GM18870 (cell line): ENCODE measurements around the gene SLC7A14.

Source experiments
- ATAC-seq: cut with Tn5 transposase; IDR thresholded peaks from one replicate; pipeline ENCODE4 v1.9.1; 2021; ENCODE audit warnings: moderate library complexity; ENCODE audit not compliant: unreplicated experiment

SLC7A14 gene

DNA sequence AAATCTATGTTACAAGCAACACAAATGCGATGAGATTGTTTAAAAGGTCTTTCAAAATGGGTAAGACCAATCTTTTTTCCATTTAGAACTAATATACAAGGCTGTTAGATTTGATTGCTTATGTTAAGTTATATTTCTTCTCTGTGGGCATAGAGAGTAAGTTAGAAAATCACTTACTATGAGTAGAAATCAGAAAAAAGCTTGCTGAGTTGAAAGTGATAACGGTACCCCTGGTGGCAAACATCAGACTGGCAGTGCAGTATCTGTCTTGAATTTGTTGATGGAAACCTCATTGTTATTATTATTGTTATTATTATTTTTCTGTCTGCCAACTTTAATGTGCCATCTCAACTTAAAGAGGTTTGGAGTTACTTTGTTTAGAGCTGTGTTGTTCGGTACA, 154.8 kb downstream of the SLC7A14 start:
- ATAC-seq, result no peak

DNA sequence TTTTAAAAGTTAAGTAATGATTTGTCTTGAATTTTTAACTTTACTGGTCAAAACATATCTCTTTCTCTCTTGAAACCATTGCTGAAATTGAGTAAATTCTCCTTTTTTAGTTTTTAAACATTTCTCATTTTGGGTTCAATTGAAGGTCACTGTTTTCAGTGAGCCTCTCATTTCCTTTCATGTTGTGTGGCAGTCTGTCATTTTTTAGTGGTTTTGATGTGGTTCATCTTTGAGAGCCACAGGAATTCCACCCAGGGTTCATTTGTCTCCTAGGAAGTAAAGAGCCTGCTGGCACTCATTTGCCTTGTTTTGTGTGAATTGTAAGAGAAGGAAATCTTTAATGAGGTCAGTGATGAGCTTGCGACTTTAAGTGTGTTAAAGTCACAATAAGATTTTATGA, 156.8 kb downstream of the SLC7A14 start:
- peak; percentile 61 for ATAC-seq

DNA sequence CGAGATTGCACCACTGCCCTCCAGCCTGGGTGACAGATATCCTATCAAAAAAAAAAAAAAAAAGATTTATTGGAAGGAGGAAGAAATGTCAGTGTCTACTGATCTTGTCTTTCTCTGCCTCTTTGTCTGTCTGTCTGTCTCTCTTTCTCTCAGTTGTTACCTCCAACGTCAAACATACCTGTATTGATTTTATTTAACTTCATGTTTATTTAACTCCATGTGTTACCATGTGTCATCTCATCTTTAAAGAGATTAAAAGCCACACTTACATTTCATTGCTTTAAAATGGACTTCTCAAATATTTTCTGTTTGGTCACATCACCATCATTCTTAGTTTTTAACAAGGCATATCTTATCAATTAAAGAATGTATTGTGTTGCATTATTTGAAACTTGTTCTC, 157.8 kb downstream of the SLC7A14 start:
- no peak for ATAC-seq

DNA sequence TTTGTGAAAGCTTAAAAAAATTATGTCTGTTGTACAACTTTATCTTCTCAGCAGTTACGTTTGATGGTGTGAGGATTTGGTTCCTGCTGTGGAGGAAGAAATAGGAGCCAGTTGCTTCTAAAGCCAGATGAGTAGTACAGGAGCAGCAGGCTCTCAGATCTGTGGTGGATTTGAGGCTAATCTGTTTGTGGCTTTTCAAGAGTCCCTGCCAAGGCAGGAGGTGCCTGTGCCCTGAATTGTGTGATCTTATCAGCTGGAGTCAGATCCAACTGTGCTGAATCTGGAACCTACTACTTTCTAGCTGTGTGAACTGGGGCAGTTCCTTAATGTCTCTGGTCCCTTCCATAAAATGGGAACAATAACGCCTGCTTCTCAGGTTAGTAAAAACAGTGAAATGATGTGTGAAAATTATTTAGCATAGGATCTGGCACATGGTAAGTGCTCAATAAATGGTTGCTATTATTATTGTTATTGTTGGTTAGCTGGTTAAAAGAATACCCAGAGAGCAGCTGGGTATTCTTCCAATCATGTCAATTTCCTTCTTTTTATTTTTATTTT, 159.6 kb downstream of the SLC7A14 start:
- no peak for ATAC-seq

DNA sequence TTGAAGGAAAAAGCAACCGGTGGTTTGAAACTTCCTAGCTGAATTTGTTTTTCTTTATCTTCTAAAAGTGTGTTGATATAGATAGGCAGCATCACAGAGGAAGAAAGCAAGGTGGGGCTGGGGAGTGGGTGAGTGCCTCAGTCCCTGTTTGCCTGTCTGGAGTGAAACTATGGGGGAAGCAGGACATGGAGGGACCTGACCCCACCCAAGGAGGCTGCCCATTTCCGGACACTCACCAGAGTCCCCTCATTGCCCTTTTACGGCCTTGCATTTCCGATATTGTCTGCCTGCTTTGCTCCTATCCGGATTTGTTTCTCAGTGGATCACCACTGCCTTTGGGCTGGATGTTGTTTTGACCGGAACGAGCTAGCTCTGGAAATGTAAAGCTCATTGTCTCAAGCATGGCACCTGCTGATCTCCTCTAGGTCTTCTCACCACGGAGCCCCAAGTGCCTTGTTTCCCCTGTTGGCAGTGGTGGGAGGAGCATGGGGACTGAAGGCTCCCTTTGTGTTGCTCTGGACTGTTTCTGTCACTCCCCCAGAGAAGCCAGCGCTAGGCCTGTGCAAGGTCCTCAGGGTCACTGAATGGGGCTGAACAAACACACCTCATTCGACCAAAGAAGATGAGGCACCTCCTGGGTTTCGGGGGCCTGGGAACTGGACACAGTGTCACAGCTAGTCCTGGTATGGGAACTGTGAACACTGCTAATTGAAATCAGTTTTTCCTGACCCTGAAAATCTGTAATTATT, 160.2 kb downstream of the SLC7A14 start:
- no peak for ATAC-seq

DNA sequence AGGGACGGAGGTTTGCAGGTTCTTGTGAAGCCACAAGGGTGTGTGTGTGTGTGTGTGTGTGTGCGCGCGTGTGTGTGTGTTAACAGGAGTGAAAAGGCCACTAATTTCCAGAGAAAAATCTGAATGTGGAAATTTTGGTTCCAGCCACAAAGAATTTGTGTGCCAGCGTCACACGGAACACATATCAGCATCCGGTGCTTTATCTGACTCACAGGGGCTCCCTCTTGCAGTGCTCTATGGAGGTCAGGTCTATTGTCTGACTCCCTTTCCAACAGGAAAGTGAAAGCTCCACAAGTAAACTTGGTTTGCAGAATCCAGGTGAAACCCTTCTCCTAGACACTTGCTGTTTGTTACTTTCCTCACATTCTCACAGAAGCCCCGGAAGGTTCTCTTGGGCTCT, 161.0 kb downstream of the SLC7A14 start:
- no peak for ATAC-seq

DNA sequence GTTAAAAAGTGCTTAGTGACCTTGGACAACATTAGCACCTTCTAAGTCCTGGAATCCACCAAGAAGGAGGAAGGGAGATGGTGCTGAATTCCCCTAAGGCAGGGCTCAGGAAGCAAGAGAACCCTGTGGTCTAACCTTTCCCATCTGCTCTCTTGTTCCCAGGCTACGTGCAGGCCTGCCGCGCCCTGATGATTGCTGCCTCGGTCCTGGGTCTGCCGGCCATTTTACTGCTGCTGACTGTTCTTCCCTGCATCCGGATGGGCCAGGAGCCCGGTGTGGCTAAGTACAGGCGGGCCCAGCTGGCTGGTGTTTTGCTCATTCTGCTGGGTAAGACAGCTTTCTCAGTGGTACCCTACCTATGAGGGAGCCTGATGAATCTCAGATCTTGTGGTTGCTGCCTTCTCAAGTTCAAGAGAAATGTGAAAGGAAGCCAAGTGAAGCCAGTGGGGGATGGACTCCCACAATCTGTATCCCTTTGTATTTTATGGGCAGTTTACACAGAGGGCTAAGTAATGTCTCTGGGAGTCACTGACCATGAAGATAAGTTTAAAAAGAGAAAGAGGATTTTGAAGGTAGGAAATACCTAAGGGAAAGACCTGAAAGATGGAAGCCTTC, 162.8 kb downstream of the SLC7A14 start:
- no peak for ATAC-seq

DNA sequence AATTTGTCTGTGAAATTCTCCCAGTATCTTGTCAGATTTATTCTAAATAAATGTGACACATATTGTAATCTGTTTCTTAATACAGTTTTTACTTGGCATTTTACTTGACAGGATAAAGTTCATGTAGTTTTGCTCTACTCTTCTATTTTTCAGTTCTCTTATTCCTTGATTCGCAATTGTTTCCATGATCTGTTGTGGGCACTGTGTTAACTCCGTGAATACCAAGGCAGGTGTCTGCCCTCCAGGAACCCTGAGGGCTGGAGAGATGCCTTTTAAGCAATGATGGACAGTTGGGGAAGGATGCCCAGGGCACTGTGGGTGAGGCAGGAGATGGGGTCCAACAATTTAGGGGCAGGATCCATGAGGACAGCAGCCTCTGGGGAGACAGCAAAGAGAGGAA, 164.1 kb downstream of the SLC7A14 start:
- ATAC-seq, result no peak

DNA sequence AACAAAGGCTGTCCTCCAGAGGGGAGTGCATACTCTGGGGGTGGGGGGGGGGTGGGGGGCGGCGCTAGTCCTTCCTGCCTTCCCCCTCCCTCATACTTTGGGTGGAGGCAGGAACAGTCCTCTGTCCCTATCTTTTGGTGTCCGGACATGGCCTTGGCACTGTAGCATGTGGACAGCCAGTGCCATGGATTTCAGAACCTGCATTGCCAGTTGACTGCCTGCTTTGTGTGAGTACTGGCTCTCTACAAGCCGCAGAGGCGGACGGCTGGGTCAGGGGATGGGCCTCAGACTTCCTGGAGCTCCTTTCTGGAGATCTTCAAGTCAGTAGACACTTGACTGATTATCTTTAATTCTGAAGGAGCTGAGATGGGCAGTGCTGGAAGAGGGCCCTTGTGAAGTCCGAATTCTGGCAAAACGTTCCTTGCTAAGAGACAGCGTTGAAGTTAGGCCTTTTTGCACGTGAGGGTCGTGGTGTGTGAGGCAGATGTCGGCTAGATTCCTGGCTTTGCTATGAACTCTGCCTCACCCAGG, 164.7 kb downstream of the SLC7A14 start:
- no peak for ATAC-seq

DNA sequence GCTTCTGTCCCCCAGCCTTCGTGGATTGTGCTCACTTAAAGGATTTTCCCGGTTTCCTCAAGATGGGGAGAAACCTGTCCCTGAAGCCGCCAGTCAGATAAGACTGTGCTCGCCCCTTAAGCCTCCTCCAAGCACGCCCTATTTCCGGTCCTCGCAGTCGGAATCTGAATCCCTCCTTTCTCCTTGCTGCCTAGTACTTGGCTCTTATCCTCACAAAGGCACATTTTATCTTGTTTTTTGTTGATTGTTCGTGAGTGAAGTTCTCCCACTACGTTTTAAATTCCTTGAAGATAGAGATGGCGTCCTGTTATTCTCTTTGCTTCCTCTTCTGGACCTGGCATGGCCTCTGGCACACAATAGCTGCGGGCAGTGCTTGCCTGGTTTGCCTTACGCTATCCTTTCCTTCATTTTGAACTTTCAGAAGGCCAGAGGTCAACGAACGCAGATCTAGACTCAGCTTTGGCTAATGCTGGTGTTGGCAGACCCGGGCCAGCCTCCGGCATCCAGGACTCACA, 165.5 kb downstream of the SLC7A14 start:
- no peak for ATAC-seq

DNA sequence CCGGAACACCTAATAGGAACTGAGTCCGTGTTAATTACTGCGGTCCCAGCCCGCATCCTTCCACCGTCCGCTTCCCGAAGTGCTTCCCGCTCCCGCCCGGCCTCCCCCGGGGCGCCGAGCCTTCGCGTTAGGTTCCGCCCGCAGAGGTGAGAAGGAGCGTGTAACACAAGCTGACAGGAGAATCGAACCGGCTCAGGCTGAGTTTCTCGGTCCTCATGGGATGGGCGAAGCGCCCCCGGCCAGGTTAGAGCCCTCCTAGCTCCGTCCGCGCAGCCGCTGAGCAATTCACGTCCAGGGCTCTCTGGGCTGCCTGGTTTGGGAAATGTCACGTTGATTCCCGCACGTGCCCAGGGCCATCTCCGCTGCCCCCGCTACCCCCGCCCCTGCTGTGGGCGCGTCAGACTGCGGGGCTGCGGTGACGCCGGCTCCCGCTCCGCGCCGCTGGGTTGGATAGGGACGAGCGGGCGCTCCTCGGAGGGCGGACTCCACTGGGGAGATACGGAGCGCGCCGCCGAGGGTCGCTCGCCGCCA, 166.3 kb downstream of the SLC7A14 start:
- ATAC-seq, result no peak

DNA sequence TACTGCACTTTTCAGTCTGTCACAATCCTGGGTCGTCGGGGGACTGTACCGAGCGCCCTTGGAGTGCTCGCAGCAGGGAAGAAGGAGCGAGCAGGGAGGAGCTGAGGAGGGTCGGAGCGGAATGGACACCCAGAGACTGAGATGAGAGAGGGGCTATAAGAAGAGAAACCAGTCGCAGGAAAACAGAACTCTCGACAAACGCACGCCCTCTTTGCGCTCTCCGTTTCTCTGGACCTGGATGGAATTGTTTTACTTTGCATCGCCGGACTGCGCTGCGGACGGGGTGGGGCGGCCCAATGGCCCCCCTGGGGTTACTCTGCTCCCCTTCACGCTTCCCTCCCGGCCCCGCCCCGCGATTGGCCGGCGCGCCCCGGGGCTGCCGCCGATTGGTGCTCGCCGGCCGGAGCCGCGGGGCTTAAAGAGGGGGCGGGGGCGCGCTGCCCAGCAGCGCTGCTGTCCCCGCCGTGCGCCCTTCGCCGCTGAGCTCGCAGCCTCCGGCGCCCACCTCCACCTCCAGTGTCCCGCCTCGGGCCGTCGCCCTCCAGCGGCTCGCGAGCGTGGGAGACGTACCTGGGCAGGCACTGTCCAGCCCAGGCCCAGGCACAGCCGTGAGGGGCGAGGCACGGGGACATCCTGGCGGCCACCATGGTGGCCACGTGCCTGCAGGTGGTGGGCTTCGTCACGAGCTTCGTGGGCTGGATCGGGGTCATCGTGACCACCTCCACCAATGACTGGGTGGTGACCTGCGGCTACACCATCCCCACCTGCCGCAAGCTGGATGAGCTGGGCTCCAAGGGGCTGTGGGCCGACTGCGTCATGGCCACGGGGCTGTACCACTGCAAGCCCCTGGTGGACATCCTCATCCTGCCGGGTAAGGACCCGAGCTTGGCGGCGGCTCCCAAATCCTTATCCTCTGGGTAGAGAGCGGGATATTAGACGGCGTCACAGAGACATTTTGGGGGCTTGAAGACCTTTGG, 167.2 kb downstream of the SLC7A14 start, which contains the start of gene CLDN11:
Gene CLDN11, plus strand, starts transcription at position 447 of the 977 bp plus-strand sequence. Its CDS starts 199 bp downstream, at position 646.
- no peak for ATAC-seq

DNA sequence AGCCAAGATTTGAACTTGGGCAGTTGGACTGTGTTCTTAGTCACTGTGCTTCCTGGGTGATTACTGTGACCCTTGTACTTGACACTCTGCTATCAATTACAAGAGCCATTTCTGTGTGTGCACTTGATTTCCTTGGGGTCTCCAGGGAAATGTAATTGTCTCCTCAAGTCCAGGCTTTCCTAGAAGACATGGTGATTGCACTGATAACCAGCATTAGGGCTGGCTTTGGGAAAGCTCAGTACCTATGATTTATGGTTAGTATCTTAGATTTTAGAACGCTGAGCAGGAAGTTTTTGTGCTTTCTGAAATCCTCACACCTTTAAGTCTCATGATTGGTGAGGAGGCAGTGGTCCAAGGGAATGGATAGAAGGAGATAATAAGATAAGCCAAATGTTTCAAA, 168.8 kb downstream of the SLC7A14 start:
- no peak for ATAC-seq

DNA sequence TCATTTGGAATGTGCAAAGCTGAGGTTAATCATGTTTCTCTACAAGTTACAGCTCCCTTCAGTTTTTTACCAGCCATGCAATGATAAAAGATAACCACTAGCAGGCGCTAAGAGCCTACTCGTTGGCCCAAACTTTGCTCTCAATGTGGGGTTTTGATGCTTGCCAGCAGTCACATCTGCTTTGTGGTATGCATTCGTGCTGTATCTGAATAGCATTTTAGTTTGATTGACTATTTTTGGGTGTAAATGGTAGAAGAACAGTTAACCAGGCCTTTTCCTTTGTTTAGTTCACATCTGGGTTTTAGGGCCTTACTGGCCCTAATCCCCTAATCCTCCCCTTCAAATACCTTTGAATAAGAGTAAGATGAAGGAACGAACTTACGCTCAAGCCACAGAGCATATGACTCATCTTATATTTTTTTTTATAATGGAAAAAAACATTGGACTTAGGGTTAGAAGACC, 171.6 kb downstream of the SLC7A14 start:
- ATAC-seq, result peak; percentile 45

DNA sequence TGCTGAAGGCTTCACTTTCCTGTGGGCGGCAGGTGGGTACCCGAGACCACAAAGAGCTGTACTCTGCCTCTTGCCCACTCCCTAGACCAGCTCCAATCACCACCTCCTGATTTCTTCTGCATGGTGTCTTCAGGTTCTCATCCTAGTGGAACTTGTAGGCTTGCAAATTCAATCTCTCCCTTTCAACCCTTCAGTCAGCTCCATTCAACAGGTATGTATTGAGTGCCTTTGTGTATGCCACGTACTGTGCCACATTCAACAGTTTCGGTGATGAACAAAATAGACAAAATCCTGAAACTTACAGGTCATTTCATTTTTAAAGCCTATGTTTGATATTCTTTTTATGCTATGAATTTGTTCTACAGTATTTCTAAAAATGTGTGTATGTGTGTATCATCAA, 172.6 kb downstream of the SLC7A14 start:
- no peak for ATAC-seq

DNA sequence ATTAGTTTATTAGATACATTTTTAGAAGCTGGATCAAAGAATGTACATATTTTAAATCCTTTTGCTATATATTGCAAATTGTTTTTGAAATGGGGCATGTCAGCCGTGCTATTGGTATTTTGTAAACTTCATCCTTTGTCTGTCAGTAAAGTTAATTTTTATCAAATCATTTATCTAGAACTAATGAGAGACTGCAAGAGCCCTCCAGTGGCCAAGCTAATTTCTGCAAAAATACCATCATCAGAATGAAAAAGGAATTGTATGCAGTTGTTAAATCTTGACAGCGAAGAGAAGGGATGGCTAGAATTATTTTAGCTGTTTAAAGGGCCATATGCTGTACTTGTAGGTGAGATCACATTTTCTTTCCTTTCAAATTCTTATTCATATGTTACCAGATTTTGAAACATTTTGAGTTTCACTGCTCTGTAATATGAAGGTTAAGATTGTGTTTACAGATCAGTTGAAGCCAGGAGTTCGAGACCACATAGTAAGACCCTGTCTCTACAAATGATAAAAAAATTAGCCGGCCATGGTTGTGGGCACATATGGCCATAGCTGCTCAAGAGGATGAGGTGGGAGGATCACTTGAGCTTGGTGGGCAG, 175.3 kb downstream of the SLC7A14 start:
- no peak for ATAC-seq
